Trophoblast cell (in vitro differentiated cells and primary cell): ENCODE data around the gene TNS1.

Experiments used
- DNase-seq, 2 donors: peaks; one replicate each; pipeline ENCODE4 v3.0.0-alpha.2; 2016
- H2AFZ ChIP-seq: 2 replicates; pipeline ENCODE4 v1.6.1; 2013; ENCODE audit warnings: low read length, moderate library complexity, mild to moderate bottlenecking; ENCODE audit not compliant: insufficient read depth, poor library complexity
- H2AK5ac ChIP-seq: 2 replicates; pipeline ENCODE4 v1.6.1; 2013; ENCODE audit warnings: mild to moderate bottlenecking, low read length
- H2BK120ac ChIP-seq: 2 replicates; pipeline ENCODE4 v1.6.1; 2013; ENCODE audit warnings: low read length, mild to moderate bottlenecking, moderate library complexity; ENCODE audit not compliant: insufficient read depth, poor library complexity
- H2BK12ac ChIP-seq: 2 replicates; pipeline ENCODE4 v1.6.1; 2013; ENCODE audit warnings: mild to moderate bottlenecking, low read length, moderate library complexity
- H2BK5ac ChIP-seq: 2 replicates; pipeline ENCODE4 v1.6.1; 2013; ENCODE audit warnings: low read length, low read depth, moderate library complexity, mild to moderate bottlenecking; ENCODE audit not compliant: poor library complexity
- H3K14ac ChIP-seq: 2 replicates; pipeline ENCODE4 v1.6.1; 2013; ENCODE audit warnings: mild to moderate bottlenecking, low read length
- H3K18ac ChIP-seq: 2 replicates; pipeline ENCODE4 v1.6.1; 2013; ENCODE audit warnings: mild to moderate bottlenecking, low read length
- H3K23ac ChIP-seq: 2 replicates; pipeline ENCODE4 v1.6.1; 2013; ENCODE audit warnings: low read length
- H3K27ac ChIP-seq: 2 replicates; pipeline ENCODE4 v1.5.1; 2013; ENCODE audit warnings: low read depth, mild to moderate bottlenecking, inconsistent platforms, low read length, moderate library complexity
- H3K27me3 ChIP-seq: 2 replicates; pipeline ENCODE4 v1.6.1; 2013; ENCODE audit warnings: inconsistent platforms, mild to moderate bottlenecking, low read length, moderate library complexity; ENCODE audit not compliant: insufficient read depth
- H3K36me3 ChIP-seq, 2 experiments: 1 replicate in 1 of 2; 2 replicates in 1 of 2; pipeline ENCODE4 v1.6.1; 2013; ENCODE audit warnings: low read length in 2 of 2, mild to moderate bottlenecking in 2 of 2, moderate library complexity in 1 of 2; ENCODE audit not compliant: insufficient read depth in 2 of 2, control insufficient read depth in 1 of 2
- H3K4ac ChIP-seq: 2 replicates; pipeline ENCODE4 v1.6.1; 2013; ENCODE audit warnings: low read depth, mild to moderate bottlenecking, low read length, moderate library complexity
- H3K4me1 ChIP-seq, 2 experiments: 1 replicate in 1 of 2; 2 replicates in 1 of 2; pipeline ENCODE4 v1.6.1; 2013; ENCODE audit warnings: low read length in 2 of 2, mild to moderate bottlenecking in 2 of 2, moderate library complexity in 1 of 2; ENCODE audit not compliant: insufficient read depth in 2 of 2, control insufficient read depth in 1 of 2
- H3K4me2 ChIP-seq: 2 replicates; pipeline ENCODE4 v1.6.1; 2013; ENCODE audit warnings: inconsistent platforms, mild to moderate bottlenecking, low read length, moderate library complexity
- H3K4me3 ChIP-seq: 2 replicates; pipeline ENCODE4 v1.5.1; 2013; ENCODE audit warnings: mild to moderate bottlenecking, low read depth, low read length, inconsistent platforms
- H3K79me1 ChIP-seq: one replicate; pipeline ENCODE4 v1.6.1; 2013; ENCODE audit warnings: low read length
- H3K79me2 ChIP-seq: 2 replicates; pipeline ENCODE4 v1.6.1; 2013; ENCODE audit warnings: low read length, mild to moderate bottlenecking; ENCODE audit not compliant: control insufficient read depth, insufficient read depth, poor library complexity
- H3K9ac ChIP-seq: 2 replicates; pipeline ENCODE4 v1.6.1; 2013; ENCODE audit warnings: mild to moderate bottlenecking, low read length
- H3K9me3 ChIP-seq: 2 replicates; pipeline ENCODE4 v1.6.1; 2013; ENCODE audit warnings: low read depth, mild to moderate bottlenecking, control low read depth, inconsistent platforms, low read length; ENCODE audit not compliant: insufficient read depth
- H4K12ac ChIP-seq: 2 replicates; pipeline ENCODE4 v1.6.1; 2013; ENCODE audit warnings: low read depth, mild to moderate bottlenecking, low read length, moderate library complexity
- H4K8ac ChIP-seq: 2 replicates; pipeline ENCODE4 v1.6.1; 2013; ENCODE audit warnings: low read depth, mild to moderate bottlenecking, low read length, moderate library complexity
- H4K91ac ChIP-seq: one replicate; pipeline ENCODE4 v1.6.1; 2013; ENCODE audit warnings: low read depth, mild to moderate bottlenecking, low read length, moderate library complexity
- WGBS: extraction: QIAGEN DNeasy Blood & Tissue Kit; methylation state at CpG from one replicate; pipeline ENCODE4 v1.1.7; 2013; ENCODE audit warnings: missing lambda C conversion rate; ENCODE audit not compliant: insufficient read length, insufficient coverage; ENCODE audit errors: extremely low coverage; 5-methylcytosine and 5-hydroxymethylcytosine counted together

Gene TNS1

DNA sequence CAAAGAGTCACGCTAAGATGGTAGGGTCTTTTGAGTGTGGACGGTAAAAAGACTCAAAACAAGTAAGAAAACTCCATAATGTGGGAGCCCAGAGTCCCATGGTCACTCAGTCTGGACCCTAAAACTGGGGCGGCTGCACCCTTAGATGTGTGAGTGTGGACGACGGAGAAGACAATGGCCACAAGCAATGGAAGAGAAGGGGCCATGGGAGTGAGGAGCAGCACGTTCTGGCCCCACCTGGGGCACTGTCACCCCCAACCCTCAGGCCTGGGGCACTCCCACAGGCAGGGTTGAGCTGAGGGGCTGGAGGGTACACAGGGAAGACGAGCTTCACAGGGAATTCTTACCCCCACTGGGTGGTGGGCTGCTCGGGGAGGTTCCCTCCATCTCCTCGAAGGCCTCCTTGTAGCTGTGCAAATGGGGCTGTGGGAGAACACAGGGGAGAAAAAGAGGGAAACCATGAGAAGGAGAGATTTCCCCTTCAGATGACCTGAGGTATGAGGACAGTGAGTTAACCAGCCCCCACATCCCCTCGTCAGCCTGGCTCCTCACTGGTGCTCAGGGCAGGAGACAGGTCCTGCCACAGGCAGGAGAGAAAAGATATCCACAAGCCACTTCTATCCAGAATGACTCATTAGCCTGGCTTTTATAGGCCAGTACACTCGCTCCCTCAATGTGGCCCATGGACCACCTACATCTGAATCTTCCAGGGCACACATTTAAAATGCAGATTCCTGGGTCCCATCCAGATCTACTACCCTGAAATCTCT is 167.9 kb downstream of the TNS1 start:
- no peak overlapping the region for H4K12ac ChIP-seq
- no peak overlapping the region for H2BK12ac ChIP-seq
- H3K18ac ChIP-seq, result no peak overlapping the region
- no peaks in the 10 kb centered on the region for H3K36me3 ChIP-seq
- no peak overlapping the region for H3K23ac ChIP-seq
- H3K4ac ChIP-seq, result no peak overlapping the region
- no peak overlapping the region for H4K8ac ChIP-seq
- H2BK120ac ChIP-seq, result no peak overlapping the region
- H3K9ac ChIP-seq, result no peak overlapping the region
- H2AFZ ChIP-seq, result no peak overlapping the region
- no peak overlapping the region for H4K91ac ChIP-seq
- no peaks in the 10 kb centered on the region for H3K27me3 ChIP-seq
- no peaks in the 10 kb centered on the region for H3K79me2 ChIP-seq
- H2BK5ac ChIP-seq, result no peak overlapping the region
- H3K4me1 ChIP-seq, result no peaks in the 10 kb centered on the region
- WGBS, result no CpG with 5 or more reads among the region's 11 CpGs
- no peak overlapping the region for H3K27ac ChIP-seq
- H3K4me2 ChIP-seq, result no peak overlapping the region
- no peak for DNase-seq
- no peak overlapping the region for H2AK5ac ChIP-seq
- no peaks in the 10 kb centered on the region for H3K79me1 ChIP-seq
- no peak overlapping the region for H3K4me3 ChIP-seq
- no peak overlapping the region for H3K14ac ChIP-seq
- H3K9me3 ChIP-seq, result peaks cover 3% of the 10 kb centered on the region

DNA sequence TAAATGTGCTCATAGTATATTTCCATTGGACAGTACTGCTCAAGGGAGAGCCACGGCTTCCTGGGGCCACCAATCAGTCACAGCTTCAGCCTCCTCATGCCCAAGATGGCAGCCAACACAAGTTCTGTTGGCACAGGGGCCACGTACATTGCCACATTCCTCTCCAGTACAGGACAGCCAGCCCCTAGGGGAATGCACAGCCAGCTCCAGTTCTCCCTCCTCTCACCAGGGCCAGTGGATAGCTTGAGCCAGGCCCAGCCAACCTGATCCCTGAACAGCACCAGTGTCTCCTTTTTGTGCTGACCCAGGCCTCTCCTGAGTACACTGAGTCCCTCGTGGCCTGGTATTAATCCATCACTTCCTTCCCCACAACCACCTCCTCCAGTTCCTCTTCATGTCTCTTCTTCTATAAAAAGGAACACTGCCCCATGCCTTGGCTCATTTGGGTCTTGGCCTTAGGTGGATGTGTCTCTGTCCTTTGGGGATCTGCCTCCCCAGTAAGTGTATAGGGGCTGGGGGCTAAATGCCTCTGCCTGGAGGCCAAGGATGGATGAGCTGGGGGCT is 168.7 kb downstream of the TNS1 start:
- H3K18ac ChIP-seq, result no peak overlapping the region
- no peak overlapping the region for H2BK120ac ChIP-seq
- no peak overlapping the region for H3K14ac ChIP-seq
- H3K4ac ChIP-seq, result no peak overlapping the region
- no peaks in the 10 kb centered on the region for H3K27me3 ChIP-seq
- H3K4me1 ChIP-seq, result no peaks in the 10 kb centered on the region
- no peaks in the 10 kb centered on the region for H3K79me2 ChIP-seq
- H3K9ac ChIP-seq, result no peak overlapping the region
- peaks cover 3% of the 10 kb centered on the region for H3K9me3 ChIP-seq
- no peaks in the 10 kb centered on the region for H3K79me1 ChIP-seq
- no peak for DNase-seq
- no peak overlapping the region for H3K4me2 ChIP-seq
- no peak overlapping the region for H4K12ac ChIP-seq
- no peak overlapping the region for H3K4me3 ChIP-seq
- WGBS, result no CpG with 5 or more reads among the region's 3 CpGs
- no peak overlapping the region for H2AK5ac ChIP-seq
- H2BK5ac ChIP-seq, result no peak overlapping the region
- no peak overlapping the region for H2AFZ ChIP-seq
- no peak overlapping the region for H3K27ac ChIP-seq
- H4K8ac ChIP-seq, result no peak overlapping the region
- H2BK12ac ChIP-seq, result no peak overlapping the region
- H3K23ac ChIP-seq, result no peak overlapping the region
- no peak overlapping the region for H4K91ac ChIP-seq
- no peaks in the 10 kb centered on the region for H3K36me3 ChIP-seq

DNA sequence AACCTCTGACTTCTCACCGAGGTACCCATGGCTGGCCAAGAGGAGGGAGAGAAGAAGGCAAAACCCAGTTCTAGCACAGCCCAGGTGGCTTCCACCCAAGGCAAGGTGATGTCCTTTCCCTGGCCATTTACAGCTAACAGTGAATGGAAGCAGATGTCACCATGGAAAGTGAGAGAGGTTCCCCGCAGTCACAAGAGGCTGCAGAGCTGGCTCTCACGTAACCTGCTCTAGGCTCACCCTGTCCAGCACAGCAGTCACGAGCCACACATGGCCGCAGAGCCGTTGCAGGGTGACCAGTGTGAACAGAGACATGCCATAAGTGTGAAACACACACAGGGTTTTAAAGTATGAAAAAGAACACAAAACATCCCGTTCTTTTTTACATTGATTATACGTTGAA is 169.4 kb downstream of the TNS1 start:
- no peak overlapping the region for H3K4ac ChIP-seq
- H3K27ac ChIP-seq, result no peak overlapping the region
- no peak overlapping the region for H3K9ac ChIP-seq
- H2BK5ac ChIP-seq, result no peak overlapping the region
- no peak overlapping the region for H4K8ac ChIP-seq
- H3K4me3 ChIP-seq, result no peak overlapping the region
- no peaks in the 10 kb centered on the region for H3K27me3 ChIP-seq
- WGBS, result no CpG with 5 or more reads among the region's 8 CpGs
- no peak overlapping the region for H2AFZ ChIP-seq
- no peak for DNase-seq
- no peak overlapping the region for H2BK12ac ChIP-seq
- H3K79me2 ChIP-seq, result no peaks in the 10 kb centered on the region
- H3K14ac ChIP-seq, result no peak overlapping the region
- H3K23ac ChIP-seq, result no peak overlapping the region
- H3K4me2 ChIP-seq, result no peak overlapping the region
- H4K91ac ChIP-seq, result no peak overlapping the region
- no peaks in the 10 kb centered on the region for H3K4me1 ChIP-seq
- H3K79me1 ChIP-seq, result no peaks in the 10 kb centered on the region
- H4K12ac ChIP-seq, result no peak overlapping the region
- H3K36me3 ChIP-seq, result no peaks in the 10 kb centered on the region
- H3K9me3 ChIP-seq, result peaks cover 3% of the 10 kb centered on the region
- H3K18ac ChIP-seq, result no peak overlapping the region
- H2BK120ac ChIP-seq, result no peak overlapping the region
- H2AK5ac ChIP-seq, result no peak overlapping the region

DNA sequence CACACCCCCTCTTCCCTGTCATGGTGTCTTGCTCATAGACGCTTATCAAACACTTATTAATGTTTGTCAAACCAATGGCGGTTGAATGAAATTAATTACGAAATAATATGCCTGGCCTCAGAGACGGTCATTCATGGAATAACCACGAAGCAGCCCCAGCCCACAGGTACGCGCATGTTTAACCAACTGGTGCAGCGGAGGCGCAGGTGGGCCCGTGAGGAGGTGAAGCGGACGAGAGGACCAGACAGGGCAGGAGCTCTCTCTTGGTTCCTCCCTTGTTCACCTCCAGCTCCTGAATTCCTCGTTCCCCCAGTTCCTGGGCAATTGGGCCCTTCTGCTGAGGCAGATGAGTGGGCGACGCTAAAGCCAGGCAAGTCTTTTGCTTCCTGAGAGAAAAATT is 169.8 kb downstream of the TNS1 start:
- Histone ChIP-seq H3K4me1 (no peaks in the 10 kb centered on the region), H3K36me3 (no peaks in the 10 kb centered on the region)
- no CpG with 5 or more reads among the region's 15 CpGs for WGBS

More for the DNA sequence above, 169.8 kb downstream of the TNS1 start:
- H2BK120ac ChIP-seq, result no peak overlapping the region
- no peaks in the 10 kb centered on the region for H3K79me2 ChIP-seq
- H2AFZ ChIP-seq, result no peak overlapping the region
- no peaks in the 10 kb centered on the region for H3K27me3 ChIP-seq
- no peak overlapping the region for H4K8ac ChIP-seq
- no peak overlapping the region for H2BK5ac ChIP-seq
- no peak overlapping the region for H2AK5ac ChIP-seq
- H3K79me1 ChIP-seq, result no peaks in the 10 kb centered on the region
- no peak for DNase-seq
- H4K12ac ChIP-seq, result no peak overlapping the region
- peaks cover 3% of the 10 kb centered on the region for H3K9me3 ChIP-seq
- H2BK12ac ChIP-seq, result no peak overlapping the region
- H3K4ac ChIP-seq, result no peak overlapping the region
- no peak overlapping the region for H3K18ac ChIP-seq
- H3K14ac ChIP-seq, result no peak overlapping the region
- H3K9ac ChIP-seq, result no peak overlapping the region
- no peak overlapping the region for H3K27ac ChIP-seq
- no peak overlapping the region for H3K4me3 ChIP-seq
- no peak overlapping the region for H3K23ac ChIP-seq
- H3K4me2 ChIP-seq, result no peak overlapping the region
- H4K91ac ChIP-seq, result no peak overlapping the region
